Vagina (tissue), 2 donors: ENCODE measurements around the gene LIMA1.

Experiments used
- POLR2A ChIP-seq, 2 donors: fragments of 450-650 bp; IDR thresholded peaks; one replicate each; pipeline ENCODE4 v1.6.1; 2017; ENCODE audit warnings: antibody characterized with exemption in 2 of 2, mild to moderate bottlenecking in 2 of 2, moderate library complexity in 2 of 2
- POLR2AphosphoS5 ChIP-seq, 2 donors: sonication (generic); formaldehyde crosslinking; IDR thresholded peaks; one replicate each; pipeline ENCODE4 v1.9.0; 2017; ENCODE audit warnings: antibody characterized with exemption in 2 of 2, mild to moderate bottlenecking in 2 of 2, low read depth in 1 of 2; ENCODE audit not compliant: insufficient read depth in 1 of 2
- TF ChIP-seq, protein P1 (sequence below), 3 experiments: fragments of 450-650 bp in 2 of 3; fragments of 200-600 bp in 1 of 3; sonication (generic) in 1 of 3; IDR thresholded peaks; one replicate each; pipeline ENCODE4 v1.5.1; 2017 to 2019; ENCODE audit warnings: antibody characterized with exemption in 3 of 3, mild to moderate bottlenecking in 2 of 3, moderate library complexity in 2 of 3

DNA sequence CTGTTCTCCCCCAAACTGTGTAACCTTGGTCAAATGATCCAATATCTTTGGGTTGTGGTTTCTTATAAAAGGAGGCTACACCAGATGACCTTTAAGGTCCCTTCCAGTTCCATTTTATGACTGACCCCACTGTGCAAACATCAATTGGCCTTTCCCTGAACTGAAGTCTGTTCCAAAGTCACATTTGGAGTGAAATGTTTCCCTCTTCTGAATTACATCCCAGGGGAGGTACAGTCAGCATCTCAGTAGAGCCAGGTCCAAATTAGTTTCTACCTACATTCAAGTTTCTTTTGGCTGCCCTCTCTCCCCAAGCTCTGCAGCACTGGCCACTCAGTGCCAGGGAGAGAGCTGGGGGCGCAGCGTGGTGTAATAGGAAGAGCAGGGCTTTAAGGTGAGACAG, 34.4 kb downstream of the LIMA1 start:
- TF ChIP-seq POLR2AphosphoS5 (IDR thresholded peaks at IDR 0.05; ENCODE audit: insufficient read depth in 1 of 2, low read depth in 1 of 2) (no peak), POLR2A (IDR thresholded peaks at IDR 0.05) (no peak)
- TF ChIP-seq, protein P1, sequence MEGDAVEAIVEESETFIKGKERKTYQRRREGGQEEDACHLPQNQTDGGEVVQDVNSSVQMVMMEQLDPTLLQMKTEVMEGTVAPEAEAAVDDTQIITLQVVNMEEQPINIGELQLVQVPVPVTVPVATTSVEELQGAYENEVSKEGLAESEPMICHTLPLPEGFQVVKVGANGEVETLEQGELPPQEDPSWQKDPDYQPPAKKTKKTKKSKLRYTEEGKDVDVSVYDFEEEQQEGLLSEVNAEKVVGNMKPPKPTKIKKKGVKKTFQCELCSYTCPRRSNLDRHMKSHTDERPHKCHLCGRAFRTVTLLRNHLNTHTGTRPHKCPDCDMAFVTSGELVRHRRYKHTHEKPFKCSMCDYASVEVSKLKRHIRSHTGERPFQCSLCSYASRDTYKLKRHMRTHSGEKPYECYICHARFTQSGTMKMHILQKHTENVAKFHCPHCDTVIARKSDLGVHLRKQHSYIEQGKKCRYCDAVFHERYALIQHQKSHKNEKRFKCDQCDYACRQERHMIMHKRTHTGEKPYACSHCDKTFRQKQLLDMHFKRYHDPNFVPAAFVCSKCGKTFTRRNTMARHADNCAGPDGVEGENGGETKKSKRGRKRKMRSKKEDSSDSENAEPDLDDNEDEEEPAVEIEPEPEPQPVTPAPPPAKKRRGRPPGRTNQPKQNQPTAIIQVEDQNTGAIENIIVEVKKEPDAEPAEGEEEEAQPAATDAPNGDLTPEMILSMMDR (IDR thresholded peaks at IDR 0.05), result no peak
